RWPE2 (cell line): ENCODE measurements around the gene MRFAP1.

Experiments used
- ATAC-seq: fragments of 200-7000 bp; cut with Tn5 transposase; 3 replicates; pipeline ENCODE4 v1.9.1; 2021; ENCODE audit warnings: low read depth
- DNase-seq: peaks from one replicate; pipeline ENCODE4 v3.0.0-alpha.2; 2020; ENCODE audit warnings: low spot score
- H3K27ac ChIP-seq: fragments of 450-650 bp; 2 replicates; pipeline ENCODE4 v1.5.1; 2017; ENCODE audit warnings: mild to moderate bottlenecking; ENCODE audit not compliant: poor library complexity, severe bottlenecking
- H3K27me3 ChIP-seq: fragments of 250-450 bp; sonication (Bioruptor Pico); 2 replicates; pipeline ENCODE4 v1.5.1; 2021; ENCODE audit warnings: mild to moderate bottlenecking, moderate library complexity; ENCODE audit not compliant: insufficient read depth, poor library complexity, severe bottlenecking
- H3K36me3 ChIP-seq: fragments of 250-450 bp; sonication (Bioruptor Pico); 2 replicates; pipeline ENCODE4 v1.5.1; 2020; ENCODE audit warnings: low read depth, mild to moderate bottlenecking, moderate library complexity
- H3K4me1 ChIP-seq: fragments of 250-450 bp; sonication (Bioruptor Pico); 2 replicates; pipeline ENCODE4 v1.5.1; 2021; ENCODE audit warnings: mild to moderate bottlenecking, moderate library complexity; ENCODE audit not compliant: insufficient read depth, poor library complexity, severe bottlenecking
- H3K4me3 ChIP-seq: fragments of 250-450 bp; sonication (Bioruptor Pico); 2 replicates; pipeline ENCODE4 v1.5.1; 2021; ENCODE audit warnings: mild to moderate bottlenecking, moderate library complexity; ENCODE audit not compliant: severe bottlenecking
- H3K9me3 ChIP-seq: fragments of 250-450 bp; sonication (Bioruptor Pico); 2 replicates; pipeline ENCODE4 v1.5.1; 2021; ENCODE audit warnings: mild to moderate bottlenecking, moderate library complexity; ENCODE audit not compliant: severe bottlenecking
- TF ChIP-seq, protein P1 (sequence below): fragments of 450-650 bp; IDR thresholded peaks from one replicate; pipeline ENCODE4 v1.5.1; 2017; ENCODE audit warnings: mild to moderate bottlenecking, moderate library complexity; ENCODE audit not compliant: poor library complexity, severe bottlenecking

MRFAP1 gene

DNA sequence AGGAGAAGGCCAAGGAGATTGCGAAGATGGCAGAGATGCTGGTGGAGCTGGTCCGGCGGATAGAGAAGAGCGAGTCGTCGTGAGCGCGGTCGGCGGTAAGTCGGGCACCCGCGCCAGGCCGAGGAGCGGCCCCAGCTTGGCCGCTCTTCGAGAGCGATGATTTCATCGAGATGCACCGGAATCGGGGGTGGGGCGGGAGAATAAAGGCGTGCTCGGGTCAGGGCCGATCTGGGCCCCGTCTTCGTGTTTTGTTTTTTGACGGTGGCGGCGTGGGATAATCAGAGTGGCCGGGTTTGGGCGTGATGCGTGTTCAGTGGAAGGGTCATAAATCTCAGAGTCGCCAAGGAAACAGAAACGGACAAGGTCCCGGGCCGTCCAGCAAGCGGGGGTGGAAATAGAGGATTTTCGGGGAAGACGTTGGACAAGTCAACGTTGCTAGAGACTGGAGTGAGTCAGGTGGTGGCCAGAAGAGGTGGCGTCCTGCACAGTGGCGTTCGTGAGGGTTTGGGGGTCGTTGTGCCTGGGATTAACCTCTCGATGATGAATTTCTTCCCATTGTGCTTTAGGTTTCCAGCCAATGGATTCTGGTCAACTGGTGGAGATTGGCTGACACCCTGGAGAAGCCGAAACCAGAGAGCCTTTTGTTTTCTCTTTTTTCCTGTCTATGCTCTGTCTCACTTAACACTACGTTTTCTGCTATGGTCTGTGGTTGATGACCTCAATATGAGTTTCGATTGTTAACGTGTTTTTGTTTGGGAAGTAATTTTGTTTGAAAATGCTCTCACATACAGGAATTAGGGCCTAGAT is 882 bp downstream of the MRFAP1 start:
- H3K4me3 ChIP-seq: peak overlapping the region; percentile 65
- TF ChIP-seq, protein P1, sequence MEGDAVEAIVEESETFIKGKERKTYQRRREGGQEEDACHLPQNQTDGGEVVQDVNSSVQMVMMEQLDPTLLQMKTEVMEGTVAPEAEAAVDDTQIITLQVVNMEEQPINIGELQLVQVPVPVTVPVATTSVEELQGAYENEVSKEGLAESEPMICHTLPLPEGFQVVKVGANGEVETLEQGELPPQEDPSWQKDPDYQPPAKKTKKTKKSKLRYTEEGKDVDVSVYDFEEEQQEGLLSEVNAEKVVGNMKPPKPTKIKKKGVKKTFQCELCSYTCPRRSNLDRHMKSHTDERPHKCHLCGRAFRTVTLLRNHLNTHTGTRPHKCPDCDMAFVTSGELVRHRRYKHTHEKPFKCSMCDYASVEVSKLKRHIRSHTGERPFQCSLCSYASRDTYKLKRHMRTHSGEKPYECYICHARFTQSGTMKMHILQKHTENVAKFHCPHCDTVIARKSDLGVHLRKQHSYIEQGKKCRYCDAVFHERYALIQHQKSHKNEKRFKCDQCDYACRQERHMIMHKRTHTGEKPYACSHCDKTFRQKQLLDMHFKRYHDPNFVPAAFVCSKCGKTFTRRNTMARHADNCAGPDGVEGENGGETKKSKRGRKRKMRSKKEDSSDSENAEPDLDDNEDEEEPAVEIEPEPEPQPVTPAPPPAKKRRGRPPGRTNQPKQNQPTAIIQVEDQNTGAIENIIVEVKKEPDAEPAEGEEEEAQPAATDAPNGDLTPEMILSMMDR: no peak
- H3K4me1 ChIP-seq: peaks cover 7% of the 10 kb centered on the region
- no peaks in the 10 kb centered on the region for H3K9me3 ChIP-seq
- no peak for DNase-seq
- peak; percentile 63 for ATAC-seq
- H3K27me3 ChIP-seq: no peaks in the 10 kb centered on the region
- peaks cover 21% of the 10 kb centered on the region for H3K36me3 ChIP-seq
- H3K27ac ChIP-seq: peak overlapping the region; percentile 74

DNA sequence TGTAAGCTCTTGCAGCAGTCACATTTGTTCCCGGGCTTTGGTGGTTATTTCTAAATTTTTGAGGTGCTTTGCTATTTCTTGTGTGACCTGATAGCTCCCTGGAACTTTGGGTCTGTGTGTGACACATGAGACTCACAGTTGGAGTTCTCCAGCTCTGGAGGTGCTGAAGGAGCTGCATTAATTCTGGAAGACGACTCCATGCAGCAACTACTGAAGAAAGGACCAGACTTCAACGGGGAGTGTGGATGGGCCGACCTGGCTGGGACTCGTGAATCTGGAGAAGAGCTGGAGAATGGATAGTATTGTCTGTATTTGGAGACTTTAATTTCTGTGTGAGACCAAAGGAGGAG is 1.5 kb downstream of the MRFAP1 start:
- Histone ChIP-seq H3K27me3 (no peaks in the 10 kb centered on the region), H3K4me1 (peaks cover 7% of the 10 kb centered on the region), H3K4me3 (peak overlapping the region; percentile 65), H3K9me3 (no peaks in the 10 kb centered on the region), H3K36me3 (peaks cover 21% of the 10 kb centered on the region), H3K27ac (no peak overlapping the region)
- ATAC-seq: no peak
- no peak for DNase-seq
- TF ChIP-seq, protein P1: no peak

DNA sequence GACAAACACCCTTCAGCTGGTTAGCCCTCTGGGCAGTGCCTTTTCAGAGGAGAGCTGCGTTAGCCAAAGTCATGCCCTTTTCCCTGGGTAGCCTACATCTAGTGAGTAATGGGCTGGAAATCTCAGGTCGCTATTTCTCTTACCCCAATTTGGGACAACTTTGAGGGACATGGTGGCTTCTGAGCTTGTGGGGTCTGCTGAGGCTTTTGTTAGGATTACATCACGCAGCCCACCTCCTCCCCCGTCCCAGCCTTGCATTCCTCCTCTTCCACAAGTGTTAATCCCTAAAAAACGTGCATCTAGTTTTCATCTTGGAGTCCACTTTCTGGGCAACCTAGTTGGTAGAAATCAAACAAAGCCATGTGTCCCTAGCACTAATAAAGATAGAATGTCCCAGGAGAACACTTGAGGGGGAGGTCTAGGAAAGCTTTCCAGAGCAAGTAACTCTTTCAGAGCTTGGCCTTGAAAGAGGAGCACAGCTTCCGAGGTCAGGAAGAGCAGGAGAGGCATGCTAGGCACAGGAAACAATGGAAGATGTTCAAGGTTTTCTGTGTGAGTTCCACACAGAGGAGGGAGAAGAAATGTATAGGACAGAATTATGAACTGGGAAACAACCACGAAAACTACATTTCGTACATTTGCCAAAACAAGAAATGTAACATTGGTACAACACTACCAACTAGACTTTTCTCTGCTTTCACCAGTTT is 2.8 kb downstream of the MRFAP1 start:
- DNase-seq (no peak), ATAC-seq (no peak)
- Histone ChIP-seq H3K4me3 (no peak overlapping the region), H3K4me1 (peaks cover 7% of the 10 kb centered on the region), H3K27me3 (no peaks in the 10 kb centered on the region), H3K27ac (no peak overlapping the region), H3K9me3 (no peaks in the 10 kb centered on the region), H3K36me3 (peaks cover 21% of the 10 kb centered on the region)
- TF ChIP-seq, protein P1: no peak

DNA sequence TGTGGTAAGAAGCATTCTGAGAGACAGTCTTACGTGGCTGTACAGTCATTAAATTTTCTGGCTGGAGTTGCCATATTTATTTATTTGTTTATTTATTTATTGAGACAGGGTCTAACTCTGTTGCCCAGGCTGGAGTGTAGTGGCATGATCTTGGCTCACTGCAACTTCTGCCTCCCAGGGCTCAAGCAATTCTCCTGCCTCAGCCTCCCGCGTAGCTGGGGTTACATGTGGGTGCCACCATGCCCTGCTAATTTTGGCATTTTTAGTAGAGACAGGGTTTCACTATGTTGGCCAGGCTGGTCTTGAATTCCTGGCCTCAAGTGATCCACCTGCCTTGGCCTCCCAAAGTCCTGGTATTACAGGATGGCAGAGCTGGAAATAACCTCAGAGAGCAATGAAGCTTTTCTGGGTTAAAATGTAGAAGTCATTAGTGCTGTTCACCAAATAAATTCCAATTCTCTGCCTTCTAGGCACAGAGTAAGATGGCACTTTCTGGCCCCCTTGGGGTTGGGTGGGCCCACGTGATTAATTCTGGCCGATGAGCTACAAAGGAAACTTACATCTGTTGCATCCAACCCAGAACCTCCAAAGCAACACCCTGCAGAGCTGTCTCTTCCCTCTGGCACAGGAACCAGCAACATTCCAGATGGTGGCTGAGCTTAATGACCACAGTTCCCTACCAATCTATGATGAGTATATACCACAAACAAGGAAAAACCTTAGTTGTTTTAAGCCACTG is 4.5 kb downstream of the MRFAP1 start:
- no peaks in the 10 kb centered on the region for H3K27me3 ChIP-seq
- ATAC-seq (no peak), DNase-seq (no peak)
- H3K4me1 ChIP-seq: peaks cover 7% of the 10 kb centered on the region
- H3K27ac ChIP-seq: no peak overlapping the region
- H3K4me3 ChIP-seq: no peak overlapping the region
- H3K9me3 ChIP-seq: no peaks in the 10 kb centered on the region
- H3K36me3 ChIP-seq: peaks cover 21% of the 10 kb centered on the region
- TF ChIP-seq, protein P1: no peak
